KMS-11 (cell line): ENCODE measurements around the gene PRDM10.
"Not testable (repeated sequence)": the region's sequence is repeated elsewhere in the genome, so short reads cannot be mapped to it uniquely, and the experiment has no call there.

Experiments
- H2AFZ ChIP-seq: fragments of 200-600 bp; sonication (generic); 2 replicates; pipeline ENCODE4 v1.6.1; 2016; ENCODE audit warnings: antibody characterized with exemption, mixed run types, low read depth
- H3K27ac ChIP-seq: fragments of 200-600 bp; sonication (generic); 2 replicates; pipeline ENCODE4 v1.6.1; 2016; ENCODE audit warnings: mild to moderate bottlenecking, mixed run types
- H3K27me3 ChIP-seq: fragments of 200-600 bp; sonication (generic); 2 replicates; pipeline ENCODE4 v1.6.1; 2017; ENCODE audit warnings: mild to moderate bottlenecking, low read depth, mixed run types, moderate library complexity; ENCODE audit not compliant: insufficient read depth
- H3K36me3 ChIP-seq: fragments of 200-600 bp; sonication (generic); 2 replicates; pipeline ENCODE4 v1.6.1; 2017; ENCODE audit warnings: mild to moderate bottlenecking, mixed run types; ENCODE audit not compliant: insufficient read depth
- H3K4me1 ChIP-seq: fragments of 200-600 bp; sonication (generic); 2 replicates; pipeline ENCODE4 v1.6.1; 2016; ENCODE audit warnings: mild to moderate bottlenecking, low read depth, mixed run types; ENCODE audit not compliant: poor library complexity, severe bottlenecking
- H3K4me2 ChIP-seq: fragments of 200-600 bp; sonication (generic); 2 replicates; pipeline ENCODE4 v1.7.0; 2016; ENCODE audit warnings: mild to moderate bottlenecking, mixed run types
- H3K4me3 ChIP-seq: fragments of 200-600 bp; sonication (generic); IDR thresholded peaks from 2 replicates; pipeline ENCODE4 v1.6.1; 2017; ENCODE audit warnings: low read depth, low read length, mixed read lengths; ENCODE audit not compliant: insufficient read depth
- H3K79me2 ChIP-seq: fragments of 200-600 bp; sonication (generic); 2 replicates; pipeline ENCODE4 v1.6.1; 2016; ENCODE audit warnings: low read depth, mixed run types; ENCODE audit not compliant: insufficient read depth
- H3K9ac ChIP-seq: fragments of 200-600 bp; sonication (generic); 2 replicates; pipeline ENCODE4 v1.6.1; 2016; ENCODE audit warnings: mild to moderate bottlenecking, mixed run types
- H4K20me1 ChIP-seq: fragments of 200-600 bp; sonication (generic); 2 replicates; pipeline ENCODE4 v1.6.1; 2016; ENCODE audit warnings: mild to moderate bottlenecking, mixed run types; ENCODE audit not compliant: insufficient read depth
- CTCF ChIP-seq: fragments of 200-600 bp; sonication (generic); conservative IDR thresholded peaks from 2 replicates; pipeline ENCODE4 v1.6.1; 2017; ENCODE audit warnings: low read depth, mild to moderate bottlenecking, antibody characterized with exemption, low read length, moderate library complexity, mixed read lengths

PRDM10 gene

GRCh38 chr11:129880311-129880710, 122.3 kb downstream of the PRDM10 start:
- Histone ChIP-seq H3K27me3 (no peaks in the 10 kb centered on the region), H3K36me3 (no peaks in the 10 kb centered on the region), H3K9ac (no peak overlapping the region), H3K4me3 (no peak overlapping the region), H3K4me1 (no peaks in the 10 kb centered on the region), H3K79me2 (no peaks in the 10 kb centered on the region), H2AFZ (no peak overlapping the region), H3K4me2 (no peak overlapping the region), H3K27ac (no peak overlapping the region), H4K20me1 (no peaks in the 10 kb centered on the region)
- no peak for TF ChIP-seq CTCF

DNA sequence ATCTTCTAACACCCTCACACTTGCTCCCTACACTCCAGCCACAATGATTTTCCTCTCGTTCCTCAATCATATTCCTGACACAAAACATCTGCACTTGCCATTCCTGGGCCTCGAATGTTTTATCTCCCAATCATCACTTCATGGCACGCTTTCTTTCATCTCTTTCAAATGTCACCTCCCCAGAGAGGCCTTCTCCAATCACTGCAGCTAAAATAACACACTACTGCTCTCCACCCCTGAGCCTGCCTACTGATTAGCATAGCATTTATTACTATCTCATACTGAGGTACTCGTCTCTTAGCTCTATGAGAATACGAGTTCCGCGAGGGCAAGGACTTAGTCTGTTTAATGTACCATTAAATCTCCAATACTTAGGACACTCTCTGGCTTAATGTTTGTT, 130.7 kb downstream of the PRDM10 start:
- Histone ChIP-seq H3K4me1 (no peaks in the 10 kb centered on the region), H3K79me2 (no peaks in the 10 kb centered on the region), H2AFZ (no peak overlapping the region), H3K36me3 (no peaks in the 10 kb centered on the region), H3K27me3 (no peaks in the 10 kb centered on the region), H3K4me2 (no peak overlapping the region), H3K27ac (no peak overlapping the region), H3K4me3 (no peak overlapping the region), H4K20me1 (no peaks in the 10 kb centered on the region), H3K9ac (no peak overlapping the region)
- no peak for TF ChIP-seq CTCF

DNA sequence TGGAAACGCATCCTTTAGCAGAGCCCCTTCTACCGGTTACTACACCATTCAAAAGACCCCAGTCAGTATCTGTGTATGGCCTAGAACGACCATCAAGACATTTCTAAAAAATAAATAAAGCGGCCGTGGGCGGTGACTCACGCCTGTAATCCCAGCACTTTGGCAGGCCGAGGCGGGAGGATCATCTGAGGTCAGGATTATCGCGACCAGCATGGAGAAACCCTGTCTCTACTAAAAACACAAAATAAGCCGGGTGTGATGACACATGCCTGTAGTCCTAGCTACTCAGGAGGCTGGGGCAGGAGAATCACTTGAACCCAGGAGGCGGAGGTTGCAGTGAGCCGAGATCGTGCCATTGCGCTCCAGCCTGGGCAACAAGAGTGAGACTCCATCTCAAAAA, 134.0 kb downstream of the PRDM10 start:
- H3K79me2 ChIP-seq, H3K9ac ChIP-seq, H3K27ac ChIP-seq, H3K36me3 ChIP-seq, H3K4me2 ChIP-seq, H3K27me3 ChIP-seq, H4K20me1 ChIP-seq, H3K4me1 ChIP-seq, H3K4me3 ChIP-seq, H2AFZ ChIP-seq: not testable (repeated sequence)

DNA sequence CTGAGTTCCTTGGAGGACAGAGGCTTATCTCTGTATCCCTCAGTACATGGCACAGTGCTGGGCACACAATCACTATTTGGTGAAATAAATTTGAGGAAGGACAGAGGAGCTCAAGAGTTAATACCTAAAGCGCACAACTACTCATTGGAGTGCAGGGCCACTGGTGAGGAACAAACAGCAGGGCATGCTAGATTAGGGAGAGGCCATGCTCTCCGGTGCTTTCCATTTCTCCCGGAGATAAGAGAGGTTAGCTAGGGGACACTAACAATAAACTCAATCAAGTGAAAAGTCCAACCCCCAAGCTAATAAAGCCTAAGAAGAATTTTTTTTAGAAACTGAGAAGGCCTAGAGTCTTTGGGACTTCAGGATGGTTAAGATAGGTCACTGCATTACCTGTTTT, 136.3 kb downstream of the PRDM10 start:
- Histone ChIP-seq H3K9ac (no peak overlapping the region), H3K27me3 (no peaks in the 10 kb centered on the region), H2AFZ (no peak overlapping the region), H3K4me2 (no peak overlapping the region), H4K20me1 (no peaks in the 10 kb centered on the region), H3K27ac (no peak overlapping the region), H3K4me1 (no peaks in the 10 kb centered on the region), H3K79me2 (no peaks in the 10 kb centered on the region), H3K4me3 (no peak overlapping the region), H3K36me3 (no peaks in the 10 kb centered on the region)
- no peak for TF ChIP-seq CTCF

DNA sequence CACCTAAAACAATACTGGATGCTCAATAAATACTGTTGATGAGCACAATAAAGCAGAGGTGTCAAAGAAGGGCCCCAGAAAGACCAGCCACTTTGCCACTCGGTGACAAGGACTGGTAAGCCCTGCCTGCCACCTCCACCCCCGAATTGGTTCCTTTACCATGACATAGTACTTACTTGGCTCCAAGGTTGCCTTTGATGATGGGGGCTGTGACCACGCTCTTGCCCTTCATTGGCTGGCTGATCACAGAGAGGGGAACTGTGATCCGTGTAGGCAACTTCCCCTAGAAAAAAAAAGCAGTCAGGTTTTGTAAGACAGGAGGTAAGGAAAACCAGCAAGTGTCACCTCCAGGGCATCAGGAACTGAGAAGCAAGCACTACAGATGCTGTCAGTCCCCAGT, 136.9 kb downstream of the PRDM10 start:
- H3K27me3 ChIP-seq, result no peaks in the 10 kb centered on the region
- no peak overlapping the region for H2AFZ ChIP-seq
- H3K4me3 ChIP-seq, result no peak overlapping the region
- no peaks in the 10 kb centered on the region for H3K36me3 ChIP-seq
- no peak overlapping the region for H3K27ac ChIP-seq
- TF ChIP-seq CTCF, result no peak
- no peaks in the 10 kb centered on the region for H4K20me1 ChIP-seq
- no peak overlapping the region for H3K4me2 ChIP-seq
- no peaks in the 10 kb centered on the region for H3K79me2 ChIP-seq
- no peak overlapping the region for H3K9ac ChIP-seq
- no peaks in the 10 kb centered on the region for H3K4me1 ChIP-seq
